ENCODE measurements around the gene CPVL. TPM values are rescaled to one million over a fixed set of nuclear protein-coding genes. Genes with fewer than 3 reads are reported as not detected.

The CPVL gene
- total RNA-seq, 2 donors from 2014 or later: 4.7 to 48.3 TPM

GRCh38 chr7:29192811-29193210 is 46.5 kb upstream of the CPVL start:
- no peaks in the 10 kb centered on the region for H3K4me1 ChIP-seq (replicated peaks)
- intact Hi-C loops (cut with DNase I): loop anchor here (2.0 to 10.0 kb wide), 2 partner anchors 152 to 214 kb away; no protein-coding TSS in a partner anchor
- H3K27ac ChIP-seq: no peak overlapping the region
- no peak for DNase-seq (ENCODE audit: low spot score)
- TF ChIP-seq POLR2A (IDR thresholded peaks at IDR 0.05): no peak
- TF ChIP-seq POLR2AphosphoS5 (IDR thresholded peaks at IDR 0.05): no peak
- no peak for TF ChIP-seq CTCF (IDR thresholded peaks at IDR 0.05)
- no peaks in the 10 kb centered on the region for H3K36me3 ChIP-seq
- no peaks in the 10 kb centered on the region for H3K9me3 ChIP-seq
- H3K27me3 ChIP-seq (replicated peaks; ENCODE audit: insufficient read depth): no peaks in the 10 kb centered on the region
- WGBS: 93% methylated on average over 8 of the region's 8 CpGs
- no peak overlapping the region for H3K4me3 ChIP-seq

GRCh38 chr7:29192323-29192722 is 46.0 kb upstream of the CPVL start:
- intact Hi-C loops (cut with DNase I): loop anchor here (2.0 to 10.0 kb wide), 2 partner anchors 152 to 214 kb away; no protein-coding TSS in a partner anchor
- no peaks in the 10 kb centered on the region for H3K36me3 ChIP-seq
- no peak for DNase-seq (ENCODE audit: low spot score)
- no peak for TF ChIP-seq CTCF (IDR thresholded peaks at IDR 0.05)
- TF ChIP-seq POLR2A (IDR thresholded peaks at IDR 0.05): no peak
- H3K4me1 ChIP-seq (replicated peaks): no peaks in the 10 kb centered on the region
- no peaks in the 10 kb centered on the region for H3K27me3 ChIP-seq (replicated peaks; ENCODE audit: insufficient read depth)
- H3K27ac ChIP-seq: no peak overlapping the region
- no peaks in the 10 kb centered on the region for H3K9me3 ChIP-seq
- H3K4me3 ChIP-seq: no peak overlapping the region
- 86% methylated on average over 1 of the region's 1 CpG for WGBS

GRCh38 chr7:29190349-29191045 is 44.2 kb upstream of the CPVL start:
- DNase-seq (ENCODE audit: low spot score): no peak
- H3K4me1 ChIP-seq (replicated peaks): no peaks in the 10 kb centered on the region
- WGBS: 38% methylated on average over 5 of the region's 5 CpGs
- H3K27ac ChIP-seq: no peak overlapping the region
- no peaks in the 10 kb centered on the region for H3K27me3 ChIP-seq (replicated peaks; ENCODE audit: insufficient read depth)
- no peaks in the 10 kb centered on the region for H3K9me3 ChIP-seq
- intact Hi-C loops (cut with DNase I): loop anchor here (10.0 kb wide), 1 partner anchor 154 kb away; no protein-coding TSS in a partner anchor
- TF ChIP-seq CTCF (IDR thresholded peaks at IDR 0.05): no peak
- TF ChIP-seq POLR2A (IDR thresholded peaks at IDR 0.05): no peak
- TF ChIP-seq POLR2AphosphoS5 (IDR thresholded peaks at IDR 0.05): peak; percentile 30
- no peak overlapping the region for H3K4me3 ChIP-seq
- H3K36me3 ChIP-seq: no peaks in the 10 kb centered on the region

GRCh38 chr7:29189743-29190201 is 43.4 kb upstream of the CPVL start:
- no peak overlapping the region for H3K4me3 ChIP-seq
- intact Hi-C loops (cut with DNase I): loop anchor here (10.0 kb wide), 1 partner anchor 155 kb away; no protein-coding TSS in a partner anchor
- TF ChIP-seq POLR2A (IDR thresholded peaks at IDR 0.05) (no peak), CTCF (IDR thresholded peaks at IDR 0.05) (peak; percentile 69 to 76 (median 75))

GRCh38 chr7:29185613-29186012 is 39.3 kb upstream of the CPVL start:
- Histone ChIP-seq H3K36me3 (no peaks in the 10 kb centered on the region), H3K9me3 (no peaks in the 10 kb centered on the region), H3K4me3 (no peak overlapping the region), H3K27ac (no peak overlapping the region), H3K4me1 (replicated peaks) (no peaks in the 10 kb centered on the region), H3K27me3 (replicated peaks; ENCODE audit: insufficient read depth) (no peaks in the 10 kb centered on the region)
- no peak for TF ChIP-seq POLR2A (IDR thresholded peaks at IDR 0.05)
- TF ChIP-seq POLR2AphosphoS5 (IDR thresholded peaks at IDR 0.05): no peak
- TF ChIP-seq CTCF (IDR thresholded peaks at IDR 0.05): no peak
- intact Hi-C loops (cut with DNase I): no loop called here
- no peak for DNase-seq (ENCODE audit: low spot score)
- WGBS: 92% methylated on average over 6 of the region's 6 CpGs

More at GRCh38 chr7:29189743-29190201, 43.4 kb upstream of the CPVL start:
- H3K27ac ChIP-seq: no peak overlapping the region
- H3K9me3 ChIP-seq: no peaks in the 10 kb centered on the region
- no peaks in the 10 kb centered on the region for H3K36me3 ChIP-seq
- no peaks in the 10 kb centered on the region for H3K4me1 ChIP-seq (replicated peaks)
- H3K27me3 ChIP-seq (replicated peaks; ENCODE audit: insufficient read depth): no peaks in the 10 kb centered on the region
- 11% methylated on average over 16 of the region's 16 CpGs for WGBS
- DNase-seq (ENCODE audit: low spot score): peak; percentile 58

Data from prostate gland (tissue), 2 donors.